Colonic mucosa (tissue), 4 donors: ENCODE data around the gene GNA12. TPM values are rescaled to one million over a fixed set of nuclear protein-coding genes. Genes with fewer than 3 reads are reported as not detected.

ENCODE experiments used
- DNase-seq: peaks from one replicate; pipeline ENCODE4 v3.0.0-alpha.2; 2020
- H3K27ac ChIP-seq: fragments of 200-600 bp; one replicate; pipeline ENCODE4 v1.8.0; 2021
- H3K27me3 ChIP-seq: fragments of 200-600 bp; one replicate; pipeline ENCODE4 v1.8.0; 2021
- H3K36me3 ChIP-seq: fragments of 200-600 bp; one replicate; pipeline ENCODE4 v1.8.0; 2021
- H3K4me1 ChIP-seq: fragments of 200-600 bp; one replicate; pipeline ENCODE4 v1.8.0; 2021; ENCODE audit warnings: mild to moderate bottlenecking
- H3K4me3 ChIP-seq: fragments of 200-600 bp; one replicate; pipeline ENCODE4 v1.8.0; 2021
- H3K9ac ChIP-seq, 2 donors: one replicate each; pipeline ENCODE4 v1.7.0; 2013; ENCODE audit warnings: control low read depth in 2 of 2, low read depth in 2 of 2, low read length in 2 of 2
- H3K9me3 ChIP-seq: fragments of 200-600 bp; one replicate; pipeline ENCODE4 v1.8.0; 2021
- CTCF ChIP-seq: fragments of 200-600 bp; IDR thresholded peaks from one replicate; pipeline ENCODE4 v1.8.0; 2022; ENCODE audit warnings: antibody characterized with exemption, mild to moderate bottlenecking
- intact Hi-C: fragments of 100-400 bp; cut with DNase I; formaldehyde crosslinking; loops from one replicate; pipeline ENCODE4 v1.14.1; 2022
- total RNA-seq, 2 donors: library from RNA; stranded (reverse); fragmentation: NEBNext Ultra II Directional in 1 of 2; extraction: Animal tissue kit (Norgen Biotek cat#: 25700) in 1 of 2; gene quantifications; one replicate each; pipeline ENCODE4 v1.2.1, GENCODE V29; 2021
- donor health status: healthy.
- donor health status: DM: no; HTN: no; CAD: no.
- donor health status: DM: no; HTN: no; CAD: no.

GNA12 gene
- total RNA-seq, 2 donors from 2014 or later, result 19.7 to 24.8 TPM

DNA sequence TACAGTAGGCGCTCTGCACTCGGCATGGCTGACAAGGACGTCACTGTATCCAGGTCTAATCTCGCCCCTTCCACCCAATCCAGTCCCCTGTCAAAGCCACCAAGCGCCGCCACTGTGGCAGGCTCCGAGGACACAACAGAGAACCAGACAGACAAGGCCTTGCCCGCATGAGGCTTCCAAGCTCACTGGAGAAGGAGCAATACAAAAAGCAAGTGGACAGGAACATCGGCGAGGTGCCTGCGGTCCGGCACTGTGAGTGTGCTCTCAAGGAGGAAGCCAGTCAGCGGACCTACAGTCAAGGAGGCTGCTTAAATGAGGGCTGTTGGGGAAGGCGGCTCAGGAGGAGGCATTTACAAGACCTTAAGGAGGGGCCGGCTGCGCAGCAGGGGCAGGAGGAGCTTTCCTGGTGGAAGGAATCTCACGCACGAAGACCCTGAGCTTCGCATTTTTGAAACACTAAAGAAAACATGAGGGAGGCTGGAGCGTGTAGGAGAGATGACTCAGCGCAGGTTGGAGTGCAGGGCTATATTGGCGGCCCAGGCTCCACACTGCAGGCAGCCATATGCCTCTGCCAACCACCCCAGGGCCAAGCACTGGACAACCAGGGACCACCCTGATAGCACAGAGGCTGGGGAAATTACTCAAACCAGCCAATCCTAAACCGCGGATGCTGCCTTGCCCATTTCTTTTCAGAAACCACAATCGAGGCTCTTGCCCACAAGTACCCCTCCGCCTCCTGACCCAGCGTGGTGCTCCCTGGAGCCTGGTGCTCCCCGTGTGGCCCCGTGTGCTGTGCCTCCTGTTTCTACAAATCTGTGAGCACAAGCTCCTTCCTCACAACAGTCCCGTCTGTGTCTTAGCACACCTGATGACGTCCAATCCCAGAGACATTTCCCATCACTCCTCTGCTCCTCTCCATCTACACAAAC lies 28.9 kb downstream of the GNA12 start:
- peak overlapping the region in 1 of 2 donors; percentile 3 for H3K9ac ChIP-seq
- intact Hi-C loops, result no loop called here
- H3K4me1 ChIP-seq, result peaks cover 2% of the 10 kb centered on the region

GRCh38 chr7:2814186-2814945 lies 29.7 kb downstream of the GNA12 start:
- Histone ChIP-seq H3K4me3 (no peak overlapping the region), H3K27me3 (no peaks in the 10 kb centered on the region), H3K9me3 (no peaks in the 10 kb centered on the region), H3K27ac (peak overlapping the region; percentile 32), H3K36me3 (no peaks in the 10 kb centered on the region), H3K9ac (peak overlapping the region in 1 of 2 donors; percentile 3), H3K4me1 (no peaks in the 10 kb centered on the region)
- TF ChIP-seq CTCF, result no peak
- DNase-seq, result no peak
- intact Hi-C loops, result no loop called here

More for the DNA sequence above, 28.9 kb downstream of the GNA12 start:
- H3K9me3 ChIP-seq, result no peaks in the 10 kb centered on the region
- no peak for DNase-seq
- H3K36me3 ChIP-seq, result no peaks in the 10 kb centered on the region
- H3K4me3 ChIP-seq, result no peak overlapping the region
- no peaks in the 10 kb centered on the region for H3K27me3 ChIP-seq
- TF ChIP-seq CTCF, result no peak
- peak overlapping the region; percentile 32 for H3K27ac ChIP-seq

DNA sequence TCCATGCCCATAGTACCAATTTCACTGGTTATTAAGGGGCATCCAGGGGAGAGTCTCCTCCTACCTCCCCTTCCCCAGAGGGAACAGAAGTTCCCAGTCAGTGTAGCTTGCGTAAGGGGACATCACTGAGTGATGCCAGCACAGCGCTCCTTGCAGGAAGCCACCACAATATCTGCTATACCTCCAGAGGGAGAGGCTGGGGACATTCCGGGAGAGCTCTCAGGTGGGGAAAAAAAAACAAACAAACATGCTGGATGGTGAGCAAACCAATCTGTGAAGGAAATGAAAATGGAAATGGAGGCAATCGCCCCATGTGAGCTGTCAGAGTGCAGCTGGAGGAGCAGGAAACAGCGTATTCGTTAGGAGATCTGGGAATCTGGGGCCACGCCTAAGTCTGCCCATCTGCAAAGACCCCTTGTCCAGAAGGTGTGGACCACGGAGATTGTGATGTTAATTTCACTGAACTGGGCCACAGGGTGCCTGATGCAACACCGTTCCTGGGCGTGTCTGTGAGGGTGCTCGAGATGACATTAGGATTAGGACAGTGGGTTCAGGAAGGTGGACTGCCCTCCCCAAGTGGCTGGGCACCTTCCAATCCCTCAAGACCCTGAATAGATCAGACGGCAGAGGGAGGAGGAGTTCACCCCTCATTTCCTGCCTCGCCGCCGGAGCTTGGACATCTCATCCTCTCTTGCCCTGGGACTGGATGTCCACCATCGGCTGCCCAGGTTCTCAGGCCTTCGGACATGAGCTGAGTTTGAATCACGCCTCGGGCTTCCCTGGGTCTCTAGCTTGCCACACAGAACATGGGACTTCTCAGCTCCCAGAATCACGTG lies 30.5 kb downstream of the GNA12 start:
- no peak for TF ChIP-seq CTCF
- intact Hi-C loops, result no loop called here
- H3K9ac ChIP-seq, result no peak overlapping the region
- H3K27me3 ChIP-seq, result no peaks in the 10 kb centered on the region
- H3K36me3 ChIP-seq, result no peaks in the 10 kb centered on the region
- H3K4me1 ChIP-seq, result no peaks in the 10 kb centered on the region
- H3K27ac ChIP-seq, result peak overlapping the region; percentile 32
- H3K9me3 ChIP-seq, result no peaks in the 10 kb centered on the region
- DNase-seq, result no peak
- no peak overlapping the region for H3K4me3 ChIP-seq

DNA sequence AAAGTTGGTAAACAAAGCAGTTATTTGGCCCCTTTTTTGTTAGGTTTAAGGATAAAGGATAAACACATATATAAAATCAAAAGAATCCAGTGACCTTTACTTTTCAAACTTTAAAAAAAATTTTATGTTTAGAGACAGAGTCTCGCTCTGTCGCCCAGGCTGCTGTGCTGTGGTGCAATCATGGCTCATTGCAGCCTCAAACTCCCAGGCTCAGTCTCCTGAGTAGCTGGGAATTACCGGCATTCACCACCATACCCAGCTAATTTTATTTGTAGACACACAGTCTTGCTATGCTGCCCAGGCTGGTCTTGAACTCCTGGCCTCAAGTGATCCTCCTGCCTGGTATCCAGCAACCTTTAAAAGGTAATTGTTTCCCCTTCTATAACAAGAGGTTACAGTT lies 31.3 kb downstream of the GNA12 start:
- Histone ChIP-seq H3K36me3 (no peaks in the 10 kb centered on the region), H3K4me1 (no peaks in the 10 kb centered on the region), H3K9me3 (no peaks in the 10 kb centered on the region), H3K9ac (no peak overlapping the region), H3K27me3 (no peaks in the 10 kb centered on the region), H3K27ac (no peak overlapping the region), H3K4me3 (no peak overlapping the region)
- TF ChIP-seq CTCF, result no peak
- DNase-seq, result no peak
- intact Hi-C loops, result no loop called here

- no peaks in the 10 kb centered on the region for H3K27me3 ChIP-seq
- no peaks in the 10 kb centered on the region for H3K4me1 ChIP-seq
- no peak overlapping the region for H3K4me3 ChIP-seq
- H3K9ac ChIP-seq, result peak overlapping the region; percentile 20 to 51
- intact Hi-C loops, result no loop called here
- H3K27ac ChIP-seq, result peak overlapping the region; percentile 49
- no peak for TF ChIP-seq CTCF
- no peak for DNase-seq
- H3K9me3 ChIP-seq, result no peaks in the 10 kb centered on the region
- H3K36me3 ChIP-seq, result no peaks in the 10 kb centered on the region
Measured at GRCh38 chr7:2812114-2812487, 32.0 kb downstream of the GNA12 start.
